Osteoblast (primary cell): ENCODE data around the gene IL6R. TPM values are rescaled to one million over a fixed set of nuclear protein-coding genes. Genes with fewer than 3 reads are reported as not detected.

Source experiments
- DNase-seq: peaks from one replicate; pipeline ENCODE4 v3.0.0; 2011; ENCODE audit warnings: low spot score, mixed read lengths; ENCODE audit not compliant: insufficient read length; ENCODE audit errors: missing footprints
- H2AFZ ChIP-seq: 2 replicates; pipeline ENCODE4 v1.6.0; 2011; ENCODE audit warnings: mild to moderate bottlenecking, low read length
- H3K27ac ChIP-seq: 2 replicates; pipeline ENCODE4 v1.5.1; 2011; ENCODE audit warnings: mild to moderate bottlenecking, low read depth, low read length, moderate library complexity
- H3K27me3 ChIP-seq: 2 replicates; pipeline ENCODE4 v1.6.0; 2012; ENCODE audit warnings: mild to moderate bottlenecking, control low read depth, inconsistent platforms, low read length, moderate library complexity; ENCODE audit not compliant: insufficient read depth
- H3K36me3 ChIP-seq: 2 replicates; pipeline ENCODE4 v1.5.1; 2011; ENCODE audit warnings: mild to moderate bottlenecking, low read length, control low read depth, moderate library complexity; ENCODE audit not compliant: insufficient read depth
- H3K4me1 ChIP-seq: 2 replicates; pipeline ENCODE4 v1.5.1; 2011; ENCODE audit warnings: mild to moderate bottlenecking, low read length, control low read depth, moderate library complexity; ENCODE audit not compliant: insufficient read depth
- H3K4me2 ChIP-seq: 2 replicates; pipeline ENCODE4 v1.6.0; 2011; ENCODE audit warnings: mild to moderate bottlenecking, low read length; ENCODE audit not compliant: insufficient read depth
- H3K4me3 ChIP-seq: fragments of 200-600 bp; sonication (generic); 3 replicates; pipeline ENCODE4 v1.5.1; 2012; ENCODE audit warnings: mild to moderate bottlenecking, low read length, inconsistent platforms; ENCODE audit not compliant: insufficient read depth
- H3K79me2 ChIP-seq: 2 replicates; pipeline ENCODE4 v1.6.0; 2012; ENCODE audit warnings: mild to moderate bottlenecking, low read length, control low read depth, inconsistent platforms; ENCODE audit not compliant: insufficient read depth
- H3K9me3 ChIP-seq: 2 replicates; pipeline ENCODE4 v1.5.1; 2011; ENCODE audit warnings: low read depth, low read length, control low read depth
- H4K20me1 ChIP-seq: 2 replicates; pipeline ENCODE4 v1.6.0; 2012; ENCODE audit warnings: mild to moderate bottlenecking, low read length, control low read depth; ENCODE audit not compliant: insufficient read depth
- total RNA-seq: library from RNA; depleted of rRNA; stranded (reverse); fragments of >200 nt; gene quantifications from 2 replicates; pipeline ENCODE4 v1.2.3, GENCODE V29; 2012
- TF ChIP-seq, protein P1 (sequence below): IDR thresholded peaks from 2 replicates; pipeline ENCODE4 v1.5.1; 2011; ENCODE audit warnings: mild to moderate bottlenecking, low read depth, low read length, moderate library complexity; ENCODE audit errors: extremely low read depth

Gene IL6R
- total RNA-seq, 1 donor, result 8.0 TPM

DNA sequence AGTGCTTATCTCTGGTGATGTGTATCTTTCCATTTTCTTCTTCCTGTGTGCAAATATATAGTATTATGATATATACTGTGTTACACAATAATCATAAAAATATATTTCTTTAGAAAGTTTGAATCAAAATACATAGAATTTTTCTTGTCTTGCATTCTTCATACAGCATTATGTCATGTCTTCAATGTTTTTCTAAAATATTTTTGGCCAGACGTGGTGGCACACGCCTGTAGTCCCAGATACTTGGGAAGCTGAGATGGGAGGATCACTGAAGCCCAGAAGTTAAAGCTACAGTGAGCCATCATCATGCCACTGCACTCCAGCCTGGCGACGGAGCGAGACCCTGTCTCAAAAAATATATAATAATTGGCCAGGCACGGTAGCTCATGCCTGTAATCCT, 41.6 kb downstream of the IL6R start:
- Histone ChIP-seq H3K4me3 (no peak overlapping the region), H3K27ac (peak overlapping the region; percentile 41), H3K27me3 (no peaks in the 10 kb centered on the region)

GRCh38 chr1:154448331-154448811, 43.2 kb downstream of the IL6R start:
- Histone ChIP-seq H3K4me3 (no peak overlapping the region), H3K36me3 (no peaks in the 10 kb centered on the region), H3K4me1 (peaks cover 26% of the 10 kb centered on the region), H3K9me3 (no peaks in the 10 kb centered on the region), H3K27ac (no peak overlapping the region), H3K79me2 (no peaks in the 10 kb centered on the region), H3K4me2 (no peak overlapping the region), H4K20me1 (no peaks in the 10 kb centered on the region), H2AFZ (no peak overlapping the region), H3K27me3 (no peaks in the 10 kb centered on the region)
- no peak for DNase-seq
- TF ChIP-seq, protein P1, sequence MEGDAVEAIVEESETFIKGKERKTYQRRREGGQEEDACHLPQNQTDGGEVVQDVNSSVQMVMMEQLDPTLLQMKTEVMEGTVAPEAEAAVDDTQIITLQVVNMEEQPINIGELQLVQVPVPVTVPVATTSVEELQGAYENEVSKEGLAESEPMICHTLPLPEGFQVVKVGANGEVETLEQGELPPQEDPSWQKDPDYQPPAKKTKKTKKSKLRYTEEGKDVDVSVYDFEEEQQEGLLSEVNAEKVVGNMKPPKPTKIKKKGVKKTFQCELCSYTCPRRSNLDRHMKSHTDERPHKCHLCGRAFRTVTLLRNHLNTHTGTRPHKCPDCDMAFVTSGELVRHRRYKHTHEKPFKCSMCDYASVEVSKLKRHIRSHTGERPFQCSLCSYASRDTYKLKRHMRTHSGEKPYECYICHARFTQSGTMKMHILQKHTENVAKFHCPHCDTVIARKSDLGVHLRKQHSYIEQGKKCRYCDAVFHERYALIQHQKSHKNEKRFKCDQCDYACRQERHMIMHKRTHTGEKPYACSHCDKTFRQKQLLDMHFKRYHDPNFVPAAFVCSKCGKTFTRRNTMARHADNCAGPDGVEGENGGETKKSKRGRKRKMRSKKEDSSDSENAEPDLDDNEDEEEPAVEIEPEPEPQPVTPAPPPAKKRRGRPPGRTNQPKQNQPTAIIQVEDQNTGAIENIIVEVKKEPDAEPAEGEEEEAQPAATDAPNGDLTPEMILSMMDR, result no peak

More for the DNA sequence above, 41.6 kb downstream of the IL6R start:
- H3K4me2 ChIP-seq, result no peak overlapping the region
- no peaks in the 10 kb centered on the region for H4K20me1 ChIP-seq
- no peak overlapping the region for H2AFZ ChIP-seq
- peaks cover 32% of the 10 kb centered on the region for H3K4me1 ChIP-seq
- no peaks in the 10 kb centered on the region for H3K36me3 ChIP-seq
- peak; percentile 73 for DNase-seq
- H3K79me2 ChIP-seq, result no peaks in the 10 kb centered on the region
- TF ChIP-seq, protein P1, result no peak
- H3K9me3 ChIP-seq, result no peaks in the 10 kb centered on the region

GRCh38 chr1:154453161-154453560, 48.0 kb downstream of the IL6R start:
- no peaks in the 10 kb centered on the region for H3K36me3 ChIP-seq
- peak; percentile 82 for DNase-seq
- TF ChIP-seq, protein P1, result no peak
- H4K20me1 ChIP-seq, result no peaks in the 10 kb centered on the region
- H2AFZ ChIP-seq, result peak overlapping the region; percentile 20
- no peak overlapping the region for H3K4me3 ChIP-seq
- H3K4me1 ChIP-seq, result peaks cover 9% of the 10 kb centered on the region
- H3K9me3 ChIP-seq, result no peaks in the 10 kb centered on the region
- H3K27me3 ChIP-seq, result no peaks in the 10 kb centered on the region
- no peak overlapping the region for H3K27ac ChIP-seq
- peak overlapping the region; percentile 21 for H3K4me2 ChIP-seq
- no peaks in the 10 kb centered on the region for H3K79me2 ChIP-seq

- H2AFZ ChIP-seq, result peak overlapping the region; percentile 20
- H3K4me1 ChIP-seq, result peaks cover 9% of the 10 kb centered on the region
- TF ChIP-seq, protein P1, result no peak
- H3K27me3 ChIP-seq, result no peaks in the 10 kb centered on the region
- no peaks in the 10 kb centered on the region for H4K20me1 ChIP-seq
- no peak overlapping the region for H3K27ac ChIP-seq
- H3K4me2 ChIP-seq, result peak overlapping the region; percentile 21
- DNase-seq, result no peak
- H3K79me2 ChIP-seq, result no peaks in the 10 kb centered on the region
- H3K36me3 ChIP-seq, result no peaks in the 10 kb centered on the region
- H3K9me3 ChIP-seq, result no peaks in the 10 kb centered on the region
- no peak overlapping the region for H3K4me3 ChIP-seq
These were observed 48.6 kb downstream of the IL6R start for GRCh38 chr1:154453574-154454352.
